GM12878 (cell line): ENCODE results near the gene FIBCD1.

Source experiments
- BHLHE40 ChIP-seq, 2 experiments: fragments of 450-650 bp in 1 of 2; IDR thresholded peaks; 2 replicates each; pipeline ENCODE4 v1.6.1; 2011 to 2017; ENCODE audit warnings: low read depth in 2 of 2, borderline replicate concordance in 1 of 2, improper control_type of control experiment in 1 of 2, low read length in 1 of 2, mild to moderate bottlenecking in 1 of 2
- CBFB ChIP-seq: IDR thresholded peaks from 2 replicates; pipeline ENCODE4 v1.6.1; 2016; ENCODE audit warnings: antibody characterized with exemption, low read depth
- CHD1 ChIP-seq: IDR thresholded peaks from 2 replicates; pipeline ENCODE4 v1.6.1; 2012; ENCODE audit warnings: low read depth, low read length, improper control_type of control experiment
- CREM ChIP-seq: IDR thresholded peaks from 2 replicates; pipeline ENCODE4 v1.6.1; 2014; ENCODE audit warnings: antibody characterized with exemption, low read depth
- CTCF ChIP-seq, 3 experiments: IDR thresholded peaks in 2 of 3; conservative IDR thresholded peaks in 1 of 3; 2 replicates each; pipeline ENCODE4 v1.5.1; 2011; ENCODE audit warnings: low read depth in 3 of 3, low read length in 3 of 3, mild to moderate bottlenecking in 3 of 3, control low read depth in 2 of 3, moderate library complexity in 2 of 3, inconsistent platforms in 1 of 3, mixed read lengths in 1 of 3; ENCODE audit not compliant: control insufficient read depth in 2 of 3, insufficient read depth in 1 of 3; ENCODE audit errors: extremely low read depth in 1 of 3
- ELK1 ChIP-seq: IDR thresholded peaks from 2 replicates; pipeline ENCODE4 v1.6.1; 2012; ENCODE audit warnings: low read depth, low read length, improper control_type of control experiment
- ESRRA ChIP-seq: IDR thresholded peaks from 2 replicates; pipeline ENCODE4 v1.6.1; 2012; ENCODE audit warnings: mild to moderate bottlenecking, low read length, improper control_type of control experiment
- JUND ChIP-seq: IDR thresholded peaks from 2 replicates; pipeline ENCODE4 v1.6.1; 2012; ENCODE audit warnings: low read depth, mild to moderate bottlenecking, low read length, improper control_type of control experiment, moderate library complexity
- MTA3 ChIP-seq: IDR thresholded peaks from 2 replicates; pipeline ENCODE4 v1.6.1; 2012; ENCODE audit warnings: low read length, inconsistent platforms, borderline replicate concordance
- PML ChIP-seq: IDR thresholded peaks from 2 replicates; pipeline ENCODE4 v1.6.1; 2012; ENCODE audit warnings: low read length, inconsistent platforms
- POLR2AphosphoS5 ChIP-seq: IDR thresholded peaks from 2 replicates; pipeline ENCODE4 v1.6.1; 2011; ENCODE audit warnings: mild to moderate bottlenecking, low read length, inconsistent platforms
- SREBF2 ChIP-seq: IDR thresholded peaks from 2 replicates; pipeline ENCODE4 v1.6.1; 2012; ENCODE audit warnings: mild to moderate bottlenecking, low read length
- TF ChIP-seq, protein P1 (sequence below): fragments of 150-350 bp; IDR thresholded peaks from 2 replicates; pipeline ENCODE4 v1.6.1; 2014; ENCODE audit warnings: mild to moderate bottlenecking, low read depth, low read length

- TF ChIP-seq SREBF2 (no peak), ESRRA (no peak), CREM (no peak), CBFB (no peak), CTCF (IDR thresholded peaks at IDR 0.05 in 2 of 3, conservative IDR thresholded peaks at IDR 0.05 in 1 of 3; ENCODE audit: control insufficient read depth in 2 of 3, extremely low read depth in 1 of 3, insufficient read depth in 1 of 3, low read depth in 3 of 3, low read length in 3 of 3) (no peak), JUND (no peak), MTA3 (no peak), PML (no peak), POLR2AphosphoS5 (no peak), ELK1 (no peak), CHD1 (no peak), BHLHE40 (IDR thresholded peaks at IDR 0.05; ENCODE audit: borderline replicate concordance in 1 of 2, low read depth in 2 of 2, low read length in 1 of 2) (no peak)
- TF ChIP-seq, protein P1, sequence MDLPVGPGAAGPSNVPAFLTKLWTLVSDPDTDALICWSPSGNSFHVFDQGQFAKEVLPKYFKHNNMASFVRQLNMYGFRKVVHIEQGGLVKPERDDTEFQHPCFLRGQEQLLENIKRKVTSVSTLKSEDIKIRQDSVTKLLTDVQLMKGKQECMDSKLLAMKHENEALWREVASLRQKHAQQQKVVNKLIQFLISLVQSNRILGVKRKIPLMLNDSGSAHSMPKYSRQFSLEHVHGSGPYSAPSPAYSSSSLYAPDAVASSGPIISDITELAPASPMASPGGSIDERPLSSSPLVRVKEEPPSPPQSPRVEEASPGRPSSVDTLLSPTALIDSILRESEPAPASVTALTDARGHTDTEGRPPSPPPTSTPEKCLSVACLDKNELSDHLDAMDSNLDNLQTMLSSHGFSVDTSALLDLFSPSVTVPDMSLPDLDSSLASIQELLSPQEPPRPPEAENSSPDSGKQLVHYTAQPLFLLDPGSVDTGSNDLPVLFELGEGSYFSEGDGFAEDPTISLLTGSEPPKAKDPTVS = no peak
These were observed 34.7 kb downstream of the FIBCD1 start for GRCh38 chr9:130904070-130905044.
